GM13976 (cell line): Measurements from ENCODE around the gene BMPR2.

ENCODE experiments used
- DNase-seq: peaks from one replicate; pipeline ENCODE4 v3.0.0; 2012; ENCODE audit warnings: low spot score
- in situ Hi-C: fragments of 300-500 bp; cut with MboI; formaldehyde crosslinking; loops from one replicate; pipeline ENCODE4 v1.12.0; 2022; ENCODE audit warnings: low sequenced_read_pairs, mixed read lengths, inconsistent platforms; ENCODE audit not compliant: unreplicated experiment
- TF ChIP-seq, protein P1 (sequence below): IDR thresholded peaks from 2 replicates; pipeline ENCODE4 v1.5.1; 2012; ENCODE audit warnings: borderline replicate concordance, mild to moderate bottlenecking; ENCODE audit not compliant: insufficient read depth; ENCODE audit errors: extremely low read depth, missing control alignments, control extremely low read depth

Gene BMPR2

DNA sequence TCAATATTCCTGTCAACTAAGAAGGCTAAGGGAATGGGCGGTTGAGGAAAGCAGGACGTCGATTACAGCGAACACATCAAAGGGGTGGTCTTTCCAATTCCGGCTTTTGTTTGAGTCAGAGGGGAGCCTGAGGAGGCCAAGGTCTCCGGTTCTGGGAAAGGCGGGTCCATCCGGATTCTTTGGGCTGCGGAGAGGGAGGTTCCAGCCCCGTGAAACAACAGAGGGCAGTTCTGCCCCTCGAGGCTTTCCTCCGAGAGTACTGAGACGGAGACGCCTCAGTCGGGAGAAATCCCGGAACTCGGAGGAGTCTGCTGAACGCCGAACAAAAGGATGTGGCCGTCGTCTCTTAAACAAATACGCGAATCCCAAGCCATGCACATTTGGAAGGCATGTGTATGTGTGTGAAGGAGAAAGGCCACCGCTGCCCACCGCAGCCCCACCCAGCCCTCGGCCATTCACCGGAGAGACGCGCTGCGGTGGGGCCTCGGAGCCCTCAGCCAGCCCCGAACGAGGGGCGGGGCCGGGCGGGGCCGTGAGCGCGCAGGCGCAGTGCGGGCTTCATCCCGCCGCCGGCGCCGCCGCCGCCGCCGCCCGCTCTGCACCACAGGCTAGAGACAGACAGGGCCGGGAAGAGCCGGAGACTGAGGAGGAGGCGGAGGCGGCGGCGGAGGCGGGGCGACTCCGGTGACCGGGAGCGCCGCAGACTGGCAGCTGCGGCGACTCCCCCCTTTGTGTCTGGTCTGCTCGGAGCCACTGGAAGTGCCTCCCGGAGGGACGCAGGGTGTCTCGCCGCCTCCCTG is at the start of gene BMPR2:
BMPR2 (plus strand) TSS at position 719 of the 800 bp plus-strand sequence. CDS start 1,148 bp downstream, outside the sequence.
- DNase-seq = peak; percentile 90
- in situ Hi-C loops = no loop called here
- TF ChIP-seq, protein P1, sequence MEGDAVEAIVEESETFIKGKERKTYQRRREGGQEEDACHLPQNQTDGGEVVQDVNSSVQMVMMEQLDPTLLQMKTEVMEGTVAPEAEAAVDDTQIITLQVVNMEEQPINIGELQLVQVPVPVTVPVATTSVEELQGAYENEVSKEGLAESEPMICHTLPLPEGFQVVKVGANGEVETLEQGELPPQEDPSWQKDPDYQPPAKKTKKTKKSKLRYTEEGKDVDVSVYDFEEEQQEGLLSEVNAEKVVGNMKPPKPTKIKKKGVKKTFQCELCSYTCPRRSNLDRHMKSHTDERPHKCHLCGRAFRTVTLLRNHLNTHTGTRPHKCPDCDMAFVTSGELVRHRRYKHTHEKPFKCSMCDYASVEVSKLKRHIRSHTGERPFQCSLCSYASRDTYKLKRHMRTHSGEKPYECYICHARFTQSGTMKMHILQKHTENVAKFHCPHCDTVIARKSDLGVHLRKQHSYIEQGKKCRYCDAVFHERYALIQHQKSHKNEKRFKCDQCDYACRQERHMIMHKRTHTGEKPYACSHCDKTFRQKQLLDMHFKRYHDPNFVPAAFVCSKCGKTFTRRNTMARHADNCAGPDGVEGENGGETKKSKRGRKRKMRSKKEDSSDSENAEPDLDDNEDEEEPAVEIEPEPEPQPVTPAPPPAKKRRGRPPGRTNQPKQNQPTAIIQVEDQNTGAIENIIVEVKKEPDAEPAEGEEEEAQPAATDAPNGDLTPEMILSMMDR = no peak

DNA sequence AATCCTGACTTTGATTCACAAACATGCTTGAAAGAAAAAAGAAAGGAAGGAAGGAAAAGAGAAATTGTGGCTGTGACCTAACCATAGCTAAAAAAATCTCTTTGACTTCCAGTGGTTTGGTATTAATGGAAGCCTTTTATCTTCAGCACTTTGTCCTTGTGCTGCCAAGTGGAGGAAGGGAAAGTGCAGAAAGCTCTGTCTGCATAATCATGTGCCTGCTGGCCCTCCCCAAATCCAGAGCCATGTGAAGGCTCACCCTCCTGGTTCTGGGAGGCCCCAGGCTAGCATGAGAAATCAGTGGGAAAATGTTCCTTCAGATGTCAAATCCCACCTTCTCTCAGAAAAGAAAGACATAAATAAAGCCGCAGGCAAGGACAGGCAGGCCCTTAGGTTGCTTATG is 48.3 kb upstream of the BMPR2 start:
- in situ Hi-C loops = no loop called here
- DNase-seq = no peak
- TF ChIP-seq, protein P1 = no peak

DNA sequence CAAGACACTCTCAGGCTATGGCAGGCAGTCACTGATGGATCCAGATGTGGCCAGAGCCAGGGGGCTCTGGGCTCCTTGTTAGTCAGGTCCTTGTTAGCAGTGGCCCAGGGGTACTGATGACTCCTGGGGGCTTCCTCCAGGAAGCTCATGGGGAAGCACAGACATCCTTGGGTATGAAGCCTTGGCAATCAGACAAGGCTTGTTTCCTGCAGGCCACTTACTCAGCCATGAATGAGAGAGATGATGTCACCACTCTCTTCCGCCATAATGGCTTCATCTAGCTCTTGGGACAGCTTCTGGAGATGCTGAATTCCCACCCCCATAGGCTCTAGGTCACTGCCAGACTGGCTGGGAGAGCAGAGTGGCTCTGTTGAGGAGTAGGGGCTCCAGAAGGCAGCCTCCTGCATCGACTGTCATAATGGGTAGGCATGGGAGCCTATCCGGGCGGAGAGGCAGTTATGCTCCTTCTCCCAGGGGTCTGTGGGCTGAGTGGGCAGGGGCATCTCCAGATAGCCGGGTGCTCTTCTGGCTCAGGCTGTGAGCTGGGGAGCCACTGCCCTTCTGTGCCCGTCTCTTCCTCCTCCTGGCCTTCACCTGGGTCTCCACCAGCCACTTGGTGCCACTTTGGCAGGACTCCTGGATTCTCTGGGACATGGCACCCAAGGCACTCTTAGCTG is 40.2 kb upstream of the BMPR2 start:
- in situ Hi-C loops = no loop called here
- DNase-seq = no peak
- TF ChIP-seq, protein P1 = no peak

DNA sequence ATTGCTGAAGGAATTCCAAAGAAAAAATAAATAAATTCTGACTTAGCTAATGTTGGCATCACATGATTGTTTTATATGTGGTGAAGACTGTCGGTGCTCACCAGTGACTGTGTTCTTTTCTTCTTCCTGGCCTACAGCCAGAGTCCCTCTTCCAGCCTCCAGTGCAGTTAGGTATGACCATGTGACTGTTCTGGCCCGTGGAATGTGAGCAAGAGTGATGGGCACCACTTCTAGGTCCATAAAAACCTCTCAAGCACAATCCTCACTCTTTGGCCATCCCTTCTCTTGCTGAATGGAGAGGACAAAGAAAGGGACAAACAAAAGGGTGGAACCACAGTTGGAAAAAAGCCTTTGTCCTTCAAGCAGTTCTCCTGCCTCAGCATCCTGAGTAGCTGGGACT is 39.0 kb upstream of the BMPR2 start:
- DNase-seq = no peak
- in situ Hi-C loops = no loop called here
- TF ChIP-seq, protein P1 = no peak

DNA sequence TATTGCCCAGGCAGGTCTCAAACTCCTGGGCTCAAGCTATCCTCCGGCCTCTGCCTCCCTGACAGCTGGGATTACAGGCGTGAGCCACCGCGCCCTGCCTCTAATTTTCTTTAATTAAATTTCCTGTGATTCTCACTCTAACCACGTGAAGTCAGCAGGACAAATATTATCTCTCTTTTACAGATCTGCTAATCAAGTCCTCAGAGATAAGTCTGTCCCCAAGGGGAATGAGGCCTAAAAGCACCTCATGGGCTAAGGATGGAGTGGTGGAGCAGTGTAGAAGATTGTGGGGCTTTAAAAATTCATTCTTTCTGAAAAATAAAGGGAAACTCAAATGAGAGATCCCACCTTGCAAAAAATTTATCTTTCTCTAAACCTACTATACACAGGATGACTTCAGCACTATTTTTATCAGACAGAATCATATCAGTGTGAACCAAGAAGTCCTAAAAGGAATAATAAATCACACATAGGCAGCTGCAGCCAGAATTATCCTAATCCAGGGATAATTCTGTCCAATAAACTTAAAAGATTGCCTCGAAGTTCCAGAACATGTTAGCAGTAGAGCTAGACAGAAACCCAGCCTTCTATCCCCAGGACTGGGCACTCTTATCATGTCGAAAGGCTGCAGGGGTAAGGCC is 38.3 kb upstream of the BMPR2 start:
- TF ChIP-seq, protein P1 = no peak
- no peak for DNase-seq
- in situ Hi-C loops = no loop called here

DNA sequence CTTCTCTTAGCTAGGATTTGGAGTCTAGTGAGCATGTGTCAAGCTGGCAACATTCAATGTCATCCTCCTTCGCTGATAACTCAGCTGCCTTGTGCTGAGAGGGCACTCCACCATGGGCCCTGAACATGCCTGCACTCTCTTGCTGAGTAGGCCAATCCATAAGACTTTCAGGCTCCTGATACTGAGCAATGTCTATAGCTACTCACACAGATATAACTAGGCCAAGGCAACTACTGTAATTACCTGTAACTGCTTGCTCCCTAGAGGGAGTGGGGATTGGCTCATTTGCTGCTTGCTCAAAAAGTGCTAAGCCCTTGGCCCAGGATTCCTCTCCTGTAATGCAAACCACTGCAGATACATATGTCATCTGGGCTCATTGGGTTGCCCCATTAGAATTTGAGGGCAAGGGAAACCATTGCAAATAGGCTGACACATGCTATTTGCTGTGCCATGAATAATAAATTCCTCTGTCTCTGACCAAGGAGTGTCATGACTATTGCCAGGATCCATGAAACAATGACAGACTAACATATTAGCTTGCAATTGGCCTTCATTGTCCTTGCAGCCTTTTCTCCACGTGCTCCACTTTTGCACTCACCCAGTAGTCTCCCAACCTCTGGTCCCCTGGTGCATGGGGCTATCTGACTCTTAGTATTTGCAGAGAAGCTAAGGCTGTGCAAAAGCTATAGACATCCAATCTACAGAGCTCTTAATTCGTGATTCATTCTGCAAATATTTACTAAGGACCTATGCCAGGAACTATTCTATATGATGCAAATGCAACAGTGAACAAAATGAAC is 36.9 kb upstream of the BMPR2 start:
- in situ Hi-C loops = no loop called here
- DNase-seq = no peak
- TF ChIP-seq, protein P1 = no peak
